BJ (cell line): ENCODE results near the gene KCP. TPM values are rescaled to one million over a fixed set of nuclear protein-coding genes. Genes with fewer than 3 reads are reported as not detected.

Experiments
- CTCF ChIA-PET: fragments of 350-600 bp; formaldehyde crosslinking; extraction: SDS; loops from one replicate; lab custom pipeline; 2021; ENCODE audit warnings: antibody characterized with exemption, inconsistent platforms; lab: Yijun Ruan, JAX
- POLR2A ChIA-PET: fragments of 300-600 bp; sonication (Branson Sonifier 250); formaldehyde crosslinking; extraction: SDS; loops from one replicate; lab custom pipeline; 2021; ENCODE audit warnings: antibody characterized with exemption; lab: Charles Lee
- DNase-seq: peaks from one replicate; pipeline ENCODE4 v3.0.0-alpha.2; 2011; ENCODE audit warnings: low read depth
- H3K27me3 ChIP-seq: 2 replicates; pipeline ENCODE4 v1.6.0; 2011; ENCODE audit warnings: low read length; ENCODE audit not compliant: control insufficient read depth, insufficient read depth
- H3K36me3 ChIP-seq: 2 replicates; pipeline ENCODE4 v1.5.1; 2011; ENCODE audit warnings: low read length; ENCODE audit not compliant: control insufficient read depth, insufficient read depth
- H3K4me3 ChIP-seq: 2 replicates; pipeline ENCODE4 v1.5.1; 2011; ENCODE audit warnings: low read depth, mild to moderate bottlenecking, control low read depth, low read length
- polyA plus RNA-seq: library from polyadenylated mRNA; depleted of rRNA; stranded (reverse); fragments of >200 nt; gene quantifications from 2 replicates; pipeline ENCODE4 v1.2.3, GENCODE V29; 2011; rRNA removed
- TF ChIP-seq, protein P1 (sequence below): IDR thresholded peaks from 2 replicates; pipeline ENCODE4 v1.5.1; 2011; ENCODE audit warnings: low read depth, mild to moderate bottlenecking, control low read depth, inconsistent platforms, low read length, moderate library complexity; ENCODE audit not compliant: insufficient read depth

The KCP gene
- polyA plus RNA-seq, 1 experiment: not detected

DNA sequence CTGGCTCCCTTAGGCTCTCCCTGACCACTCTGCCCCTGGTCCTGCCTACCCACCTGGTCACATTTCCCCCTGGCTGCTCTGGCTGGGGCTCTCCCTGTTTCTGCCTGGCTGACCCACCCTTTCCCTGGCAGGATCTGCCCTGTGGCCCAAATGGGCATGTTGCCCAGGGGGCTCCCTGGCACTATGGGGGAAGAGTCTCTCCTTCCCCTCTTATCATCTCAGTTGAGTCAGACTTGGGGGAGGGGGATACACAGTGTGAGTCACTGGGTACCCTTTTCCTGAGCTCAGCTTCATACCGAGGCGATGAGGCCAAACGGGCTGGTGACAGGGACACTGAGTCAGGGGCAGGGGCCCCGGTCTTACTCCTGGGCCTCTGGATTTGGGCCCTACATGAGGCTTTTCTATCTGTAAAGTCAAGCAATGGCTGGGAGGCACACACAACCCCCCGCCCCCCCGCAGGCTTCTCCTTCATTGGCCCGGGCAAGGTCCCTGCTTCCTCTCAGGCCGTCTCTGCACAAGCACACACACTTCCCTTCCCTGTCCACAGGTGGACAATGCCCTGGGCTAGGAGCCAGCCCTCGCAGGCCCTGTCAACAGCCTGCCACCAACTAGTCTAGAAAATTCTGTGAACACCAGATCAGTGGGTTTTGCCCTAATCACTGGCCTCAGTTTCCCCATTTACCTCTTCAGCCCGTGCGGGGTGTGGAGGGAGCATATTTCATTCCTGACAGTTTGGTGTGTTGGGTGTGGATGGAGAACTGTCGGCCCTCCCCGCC is 80.9 kb downstream of the KCP start:
- no peak for DNase-seq
- peak overlapping the region; percentile 26 for H3K4me3 ChIP-seq
- TF ChIP-seq, protein P1, sequence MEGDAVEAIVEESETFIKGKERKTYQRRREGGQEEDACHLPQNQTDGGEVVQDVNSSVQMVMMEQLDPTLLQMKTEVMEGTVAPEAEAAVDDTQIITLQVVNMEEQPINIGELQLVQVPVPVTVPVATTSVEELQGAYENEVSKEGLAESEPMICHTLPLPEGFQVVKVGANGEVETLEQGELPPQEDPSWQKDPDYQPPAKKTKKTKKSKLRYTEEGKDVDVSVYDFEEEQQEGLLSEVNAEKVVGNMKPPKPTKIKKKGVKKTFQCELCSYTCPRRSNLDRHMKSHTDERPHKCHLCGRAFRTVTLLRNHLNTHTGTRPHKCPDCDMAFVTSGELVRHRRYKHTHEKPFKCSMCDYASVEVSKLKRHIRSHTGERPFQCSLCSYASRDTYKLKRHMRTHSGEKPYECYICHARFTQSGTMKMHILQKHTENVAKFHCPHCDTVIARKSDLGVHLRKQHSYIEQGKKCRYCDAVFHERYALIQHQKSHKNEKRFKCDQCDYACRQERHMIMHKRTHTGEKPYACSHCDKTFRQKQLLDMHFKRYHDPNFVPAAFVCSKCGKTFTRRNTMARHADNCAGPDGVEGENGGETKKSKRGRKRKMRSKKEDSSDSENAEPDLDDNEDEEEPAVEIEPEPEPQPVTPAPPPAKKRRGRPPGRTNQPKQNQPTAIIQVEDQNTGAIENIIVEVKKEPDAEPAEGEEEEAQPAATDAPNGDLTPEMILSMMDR: no peak
- POLR2A ChIA-PET: interaction anchor here (0.7 to 0.8 kb wide), 2 partner anchors 10 to 74 kb away, joined by 5 to 7 read pairs; no protein-coding TSS in a partner anchor
- H3K36me3 ChIP-seq: no peaks in the 10 kb centered on the region; the same call in none of the 2 replicates
- no peaks in the 10 kb centered on the region for H3K27me3 ChIP-seq
- CTCF ChIA-PET: no interaction called here

DNA sequence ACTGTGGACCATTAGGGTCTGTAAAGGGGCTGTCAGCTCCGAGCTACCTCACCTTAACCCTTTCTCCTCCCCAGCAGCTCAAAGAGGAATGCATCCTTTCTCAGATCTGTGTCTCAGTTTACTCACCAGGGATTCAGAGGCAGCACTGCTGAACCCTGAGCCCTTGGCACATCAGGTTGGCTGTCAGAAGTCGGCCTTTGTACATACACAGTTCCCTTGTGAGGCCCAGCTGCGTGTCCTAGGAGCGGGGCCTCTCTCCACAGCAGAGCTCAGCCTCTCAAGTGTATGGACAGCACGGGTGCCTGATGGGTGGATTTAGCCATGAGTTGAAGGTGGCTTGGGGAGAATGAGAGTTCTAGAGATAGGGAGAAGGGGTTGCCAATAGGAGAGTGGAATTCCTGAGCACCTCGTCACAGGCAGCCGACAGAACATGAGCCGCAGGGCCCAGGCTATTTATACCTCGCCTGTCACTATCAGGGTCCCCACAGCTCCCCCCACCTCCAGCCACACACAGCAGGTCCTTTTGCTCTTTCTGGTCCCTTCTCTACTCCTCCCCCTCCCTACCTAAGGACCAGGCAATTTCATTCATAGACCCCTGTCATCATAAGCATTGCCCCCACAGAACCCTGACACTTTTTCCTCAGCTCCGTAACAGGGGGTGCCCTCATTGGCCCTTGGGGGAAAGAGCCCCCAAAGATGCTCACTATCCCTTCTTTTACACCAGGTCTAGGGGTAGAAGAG is 82.4 kb downstream of the KCP start:
- DNase-seq: no peak
- no peaks in the 10 kb centered on the region; the same call in none of the 2 replicates for H3K36me3 ChIP-seq
- H3K27me3 ChIP-seq: no peaks in the 10 kb centered on the region
- TF ChIP-seq, protein P1: no peak
- CTCF ChIA-PET: interaction anchor here (1.0 to 1.4 kb wide), 3 partner anchors 15 to 52 kb away, joined by 3 to 6 read pairs (median 5); no protein-coding TSS in a partner anchor
- POLR2A ChIA-PET: interaction anchor here (0.5 to 0.7 kb wide), 2 partner anchors 11 to 34 kb away, joined by 3 to 16 read pairs; no protein-coding TSS in a partner anchor
- H3K4me3 ChIP-seq: no peak overlapping the region

DNA sequence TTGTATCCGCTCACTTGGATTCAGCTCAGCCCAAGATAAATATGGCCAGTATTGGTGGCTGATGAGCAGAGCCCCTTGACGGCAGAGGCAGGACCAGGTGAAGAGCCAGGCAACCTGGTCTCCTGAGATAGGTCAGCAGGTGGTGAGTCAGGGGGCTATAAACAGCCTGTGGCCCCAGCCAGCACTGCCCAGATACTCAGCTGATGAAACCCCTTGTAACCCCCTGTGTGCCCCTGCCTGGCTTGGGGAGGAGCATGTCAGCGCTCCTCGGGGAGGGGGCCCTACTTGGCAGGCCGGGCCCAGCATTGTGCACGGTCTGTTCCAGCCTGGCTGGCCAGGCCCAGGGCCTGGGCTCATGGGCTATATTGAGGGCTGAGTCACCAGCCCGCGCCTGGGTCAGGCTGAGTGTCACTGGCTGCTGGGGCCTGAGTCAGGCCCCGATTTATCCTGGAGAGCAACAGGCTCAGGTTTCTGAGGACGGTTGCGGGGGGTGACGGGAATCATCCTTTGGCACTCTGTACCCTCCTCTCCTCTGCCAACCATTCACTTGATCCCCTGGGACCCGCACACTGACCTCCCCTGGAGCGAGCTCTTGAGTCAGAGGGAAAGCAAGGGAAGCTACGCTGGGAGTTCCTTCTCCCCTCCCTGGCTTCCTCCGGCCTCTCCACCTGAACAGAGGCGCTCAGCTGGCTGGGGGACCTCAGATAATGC is 83.1 kb downstream of the KCP start:
- Histone ChIP-seq H3K36me3 (no peaks in the 10 kb centered on the region; the same call in 1 of the 2 replicates), H3K27me3 (no peaks in the 10 kb centered on the region), H3K4me3 (no peak overlapping the region)
- no peak for DNase-seq
- POLR2A ChIA-PET: interaction anchor here (0.6 kb wide), 1 partner anchor 166 kb away, joined by 3 read pairs; no protein-coding TSS in a partner anchor
- CTCF ChIA-PET: interaction anchor here (1.2 to 1.4 kb wide), 3 partner anchors 13 to 53 kb away, joined by 3 to 5 read pairs (median 5); no protein-coding TSS in a partner anchor
- TF ChIP-seq, protein P1: no peak

DNA sequence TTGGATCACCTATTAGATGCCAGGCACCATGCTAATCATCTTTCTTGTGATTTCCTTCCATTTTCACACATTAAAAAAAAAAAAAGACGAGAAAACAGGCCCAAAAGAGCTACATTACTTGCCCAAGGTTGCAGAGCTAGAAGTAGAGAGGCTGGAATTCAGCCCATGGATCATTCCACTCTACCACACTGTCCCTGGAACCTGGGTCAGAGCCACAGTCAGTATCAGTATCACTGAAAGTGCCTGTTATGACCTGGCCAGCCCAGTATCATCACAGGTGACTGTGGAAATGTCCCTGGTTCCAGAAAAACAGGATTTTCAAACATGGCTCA is 83.6 kb downstream of the KCP start:
- Histone ChIP-seq H3K27me3 (no peaks in the 10 kb centered on the region), H3K36me3 (no peaks in the 10 kb centered on the region; the same call in 1 of the 2 replicates), H3K4me3 (no peak overlapping the region)
- POLR2A ChIA-PET: interaction anchor here (0.6 kb wide), 1 partner anchor 166 kb away, joined by 3 read pairs; no protein-coding TSS in a partner anchor
- DNase-seq: no peak
- CTCF ChIA-PET: interaction anchor here (1.2 to 1.4 kb wide), 2 partner anchors 12 to 45 kb away, joined by 3 to 5 read pairs; no protein-coding TSS in a partner anchor
- TF ChIP-seq, protein P1: no peak

Other genes with a start within 250 kb of the KCP start
- gene GARIN1A, start 238.4 kb downstream of the KCP start, polyA plus RNA-seq: 0.67 and 0.94 TPM in 2 replicates
- 346 and 812 TPM in 2 replicates for gene CALU, start 171.3 kb downstream of the KCP start, polyA plus RNA-seq
- gene OPN1SW, start 134.9 kb downstream of the KCP start, polyA plus RNA-seq: not detected in 2 replicates
- gene CCDC136, start 118.7 kb downstream of the KCP start, polyA plus RNA-seq: 13.1 and 13.2 TPM in 2 replicates
- 24.6 and 58.6 TPM in 2 replicates for gene FLNC, start 80.3 kb downstream of the KCP start, polyA plus RNA-seq
- 192 and 198 TPM in 2 replicates for gene ATP6V1F, start 47.9 kb downstream of the KCP start, polyA plus RNA-seq
- gene IRF5, start 27.2 kb upstream of the KCP start, polyA plus RNA-seq: 0.26 and 0.36 TPM in 2 replicates
- 36.2 and 43.5 TPM in 2 replicates for gene TNPO3, start 144.4 kb upstream of the KCP start, polyA plus RNA-seq
- gene TSPAN33, start 234.0 kb upstream of the KCP start, polyA plus RNA-seq: 0.22 and 0.29 TPM in 2 replicates